ENCODE results near the gene TIMM50.
A peak's percentile ranks its signal among the peaks of the same experiment; 100 is the strongest.

TIMM50 gene

DNA sequence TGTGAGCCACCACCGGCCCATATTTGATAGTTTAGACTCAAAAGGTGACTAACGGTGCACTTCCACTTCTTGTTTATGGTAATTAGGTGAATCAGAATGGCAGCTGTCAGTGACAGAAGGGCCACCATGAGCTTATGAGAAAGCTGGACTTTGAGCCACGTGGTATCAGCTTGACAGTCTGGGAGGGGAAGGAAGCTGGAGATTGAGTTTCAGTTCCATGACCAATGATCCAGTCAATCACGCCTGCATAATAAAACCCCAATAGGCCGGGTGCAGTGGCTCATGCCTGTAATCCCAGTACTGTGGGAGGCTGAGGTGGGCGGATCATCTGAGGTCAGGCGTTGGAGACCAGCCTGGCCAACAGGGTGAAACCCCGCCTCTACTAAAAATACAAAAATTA lies 43.9 kb downstream of the TIMM50 start:
- TF ChIP-seq, protein P1, sequence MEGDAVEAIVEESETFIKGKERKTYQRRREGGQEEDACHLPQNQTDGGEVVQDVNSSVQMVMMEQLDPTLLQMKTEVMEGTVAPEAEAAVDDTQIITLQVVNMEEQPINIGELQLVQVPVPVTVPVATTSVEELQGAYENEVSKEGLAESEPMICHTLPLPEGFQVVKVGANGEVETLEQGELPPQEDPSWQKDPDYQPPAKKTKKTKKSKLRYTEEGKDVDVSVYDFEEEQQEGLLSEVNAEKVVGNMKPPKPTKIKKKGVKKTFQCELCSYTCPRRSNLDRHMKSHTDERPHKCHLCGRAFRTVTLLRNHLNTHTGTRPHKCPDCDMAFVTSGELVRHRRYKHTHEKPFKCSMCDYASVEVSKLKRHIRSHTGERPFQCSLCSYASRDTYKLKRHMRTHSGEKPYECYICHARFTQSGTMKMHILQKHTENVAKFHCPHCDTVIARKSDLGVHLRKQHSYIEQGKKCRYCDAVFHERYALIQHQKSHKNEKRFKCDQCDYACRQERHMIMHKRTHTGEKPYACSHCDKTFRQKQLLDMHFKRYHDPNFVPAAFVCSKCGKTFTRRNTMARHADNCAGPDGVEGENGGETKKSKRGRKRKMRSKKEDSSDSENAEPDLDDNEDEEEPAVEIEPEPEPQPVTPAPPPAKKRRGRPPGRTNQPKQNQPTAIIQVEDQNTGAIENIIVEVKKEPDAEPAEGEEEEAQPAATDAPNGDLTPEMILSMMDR (IDR thresholded peaks at IDR 0.05; ENCODE audit: insufficient read depth, low read length, poor library complexity, severe bottlenecking), result no peak
- TF ChIP-seq EZH2phosphoT487 (conservative IDR thresholded peaks at IDR 0.05; ENCODE audit: low read length), result no peak
- Histone ChIP-seq H3K27ac (ENCODE audit: low read depth, low read length) (no peak overlapping the region), H3F3A (ENCODE audit: insufficient read depth) (no peaks in the 10 kb centered on the region; the same call in 1 of the 2 replicates), H2AFZ (ENCODE audit: low read depth, low read length, severe bottlenecking) (no peak overlapping the region), H3K4me3 (ENCODE audit: insufficient read depth, low read length, poor library complexity, severe bottlenecking) (no peak overlapping the region), H3K79me2 (ENCODE audit: insufficient read depth, low read length) (no peaks in the 10 kb centered on the region), H3K9ac (ENCODE audit: low read length) (no peak overlapping the region), H3K9me3 (ENCODE audit: insufficient read depth, low read length) (no peaks in the 10 kb centered on the region), H3K27me3 (ENCODE audit: low read length) (no peaks in the 10 kb centered on the region), H3K4me2 (ENCODE audit: low read depth, low read length, poor library complexity, severe bottlenecking) (no peak overlapping the region), H3K36me3 (ENCODE audit: low read length) (no peaks in the 10 kb centered on the region; the same call in 1 of the 2 replicates), H4K20me1 (ENCODE audit: low read depth, low read length) (no peaks in the 10 kb centered on the region), H3K9me2 (replicated peaks; ENCODE audit: insufficient read depth, low read length) (no peaks in the 10 kb centered on the region)

DNA sequence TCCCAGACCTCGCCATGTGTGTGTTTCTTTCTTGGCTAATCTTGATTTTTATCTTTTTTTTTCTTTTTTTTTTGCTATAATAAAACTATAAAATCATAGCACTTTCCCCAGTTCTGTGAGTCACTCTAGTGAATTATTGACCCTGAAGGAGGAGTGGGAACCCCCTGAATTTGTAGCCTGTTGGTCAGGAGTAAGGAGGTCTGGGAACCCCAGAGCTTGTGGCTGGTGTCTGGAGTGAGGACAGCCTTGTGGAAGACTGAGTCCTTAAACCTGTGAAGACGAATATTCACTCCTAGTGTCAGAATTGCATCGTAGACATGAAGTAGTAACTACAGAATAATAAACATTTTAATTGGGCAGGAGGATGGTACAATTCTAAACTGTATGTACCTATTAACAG lies 44.6 kb downstream of the TIMM50 start:
- no peaks in the 10 kb centered on the region for H3K9me2 ChIP-seq (replicated peaks; ENCODE audit: insufficient read depth, low read length)
- H4K20me1 ChIP-seq (ENCODE audit: low read depth, low read length), result no peaks in the 10 kb centered on the region
- TF ChIP-seq, protein P1 (IDR thresholded peaks at IDR 0.05; ENCODE audit: insufficient read depth, low read length, poor library complexity, severe bottlenecking), result no peak
- TF ChIP-seq EZH2phosphoT487 (conservative IDR thresholded peaks at IDR 0.05; ENCODE audit: low read length), result no peak
- no peaks in the 10 kb centered on the region; the same call in 1 of the 2 replicates for H3F3A ChIP-seq (ENCODE audit: insufficient read depth)
- no peaks in the 10 kb centered on the region for H3K9me3 ChIP-seq (ENCODE audit: insufficient read depth, low read length)
- no peaks in the 10 kb centered on the region for H3K27me3 ChIP-seq (ENCODE audit: low read length)
- H3K9ac ChIP-seq (ENCODE audit: low read length), result no peak overlapping the region
- H3K4me2 ChIP-seq (ENCODE audit: low read depth, low read length, poor library complexity, severe bottlenecking), result no peak overlapping the region
- no peak overlapping the region for H3K4me3 ChIP-seq (ENCODE audit: insufficient read depth, low read length, poor library complexity, severe bottlenecking)
- no peaks in the 10 kb centered on the region; the same call in 1 of the 2 replicates for H3K36me3 ChIP-seq (ENCODE audit: low read length)
- H2AFZ ChIP-seq (ENCODE audit: low read depth, low read length, severe bottlenecking), result no peak overlapping the region
- H3K79me2 ChIP-seq (ENCODE audit: insufficient read depth, low read length), result no peaks in the 10 kb centered on the region
- no peak overlapping the region for H3K27ac ChIP-seq (ENCODE audit: low read depth, low read length)

DNA sequence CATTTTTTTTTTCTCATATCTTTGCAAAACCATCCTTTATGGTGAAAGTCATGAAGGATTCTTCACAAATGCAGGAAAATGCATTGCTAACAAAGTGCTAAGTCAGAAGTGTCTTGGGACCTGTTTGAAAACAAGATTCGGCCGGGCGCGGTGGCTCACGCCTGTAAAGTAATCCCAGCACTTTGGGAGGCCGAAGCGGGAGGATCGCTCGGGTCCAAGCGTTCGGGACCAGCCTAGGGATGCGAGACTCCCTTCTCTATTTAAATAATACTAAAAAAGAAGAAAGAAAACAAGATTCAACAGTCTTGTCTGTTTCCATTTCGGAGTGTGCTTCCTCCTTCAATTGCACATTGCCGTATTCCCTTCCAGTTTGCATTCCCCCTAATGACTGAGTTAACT lies 51.2 kb downstream of the TIMM50 start:
- TF ChIP-seq, protein P1 (IDR thresholded peaks at IDR 0.05; ENCODE audit: insufficient read depth, low read length, poor library complexity, severe bottlenecking), result no peak
- TF ChIP-seq EZH2phosphoT487 (conservative IDR thresholded peaks at IDR 0.05; ENCODE audit: low read length), result no peak
- Histone ChIP-seq H3K4me3 (ENCODE audit: insufficient read depth, low read length, poor library complexity, severe bottlenecking) (peak overlapping the region; percentile 71), H4K20me1 (ENCODE audit: low read depth, low read length) (no peaks in the 10 kb centered on the region), H3K79me2 (ENCODE audit: insufficient read depth, low read length) (peaks cover 17% of the 10 kb centered on the region), H2AFZ (ENCODE audit: low read depth, low read length, severe bottlenecking) (peak overlapping the region; percentile 65), H3K36me3 (ENCODE audit: low read length) (no peaks in the 10 kb centered on the region; the same call in 1 of the 2 replicates), H3K9ac (ENCODE audit: low read length) (peak overlapping the region; percentile 92), H3K4me2 (ENCODE audit: low read depth, low read length, poor library complexity, severe bottlenecking) (peak overlapping the region; percentile 94), H3F3A (ENCODE audit: insufficient read depth) (peaks cover 6% of the 10 kb centered on the region; the same call in 1 of the 2 replicates), H3K9me3 (ENCODE audit: insufficient read depth, low read length) (no peaks in the 10 kb centered on the region), H3K9me2 (replicated peaks; ENCODE audit: insufficient read depth, low read length) (no peaks in the 10 kb centered on the region), H3K27ac (ENCODE audit: low read depth, low read length) (peak overlapping the region; percentile 22; the same call in 1 of the 2 replicates), H3K27me3 (ENCODE audit: low read length) (no peaks in the 10 kb centered on the region)

All from SU-DHL-6 (cell line).